K562 (cell line): Measurements from ENCODE around the gene MBD4. TPM values are rescaled to one million over a fixed set of nuclear protein-coding genes. Genes with fewer than 3 reads are reported as not detected.

ENCODE experiments used
- BACH1 ChIP-seq: fragments of 200-800 bp; sonication (Bioruptor generic); IDR thresholded peaks from 2 replicates; pipeline ENCODE4 v1.6.1; 2016; ENCODE audit warnings: missing genetic modification characterization, missing compliant biosample characterization
- CBFB ChIP-seq: sonication (generic); formaldehyde crosslinking; IDR thresholded peaks from 2 replicates; pipeline ENCODE4 v1.4.0; 2020; ENCODE audit warnings: mild to moderate bottlenecking, missing genetic modification reagents
- CCAR2 ChIP-seq: fragments of 200-400 bp; formaldehyde crosslinking; IDR thresholded peaks from 2 replicates; pipeline ENCODE4 v1.6.1; 2017; ENCODE audit warnings: mild to moderate bottlenecking, low read depth, low read length
- CREB1 ChIP-seq, 2 experiments: sonication (generic) in 1 of 2; formaldehyde crosslinking in 1 of 2; IDR thresholded peaks; 2 replicates each; pipeline versions ENCODE4 v1.6.1 to v1.8.0; 2012 to 2022; ENCODE audit warnings: inconsistent platforms in 1 of 2, mild to moderate bottlenecking in 1 of 2, missing genetic modification reagents in 1 of 2, moderate library complexity in 1 of 2
- EP300 ChIP-seq: IDR thresholded peaks from 2 replicates; pipeline ENCODE4 v1.6.1; 2012; ENCODE audit warnings: low read length, improper control_type of control experiment
- ETS2 ChIP-seq: IDR thresholded peaks from 2 replicates; pipeline ENCODE4 v1.6.1; 2016; ENCODE audit warnings: borderline replicate concordance, missing genetic modification characterization, mild to moderate bottlenecking, moderate library complexity, missing compliant biosample characterization; ENCODE audit not compliant: poor library complexity, severe bottlenecking
- IRF1 ChIP-seq: sonication (generic); formaldehyde crosslinking; IDR thresholded peaks from 2 replicates; pipeline ENCODE4 v1.8.0; 2022; ENCODE audit warnings: missing genetic modification reagents, mild to moderate bottlenecking, borderline replicate concordance
- MECOM ChIP-seq: fragments of 250-450 bp; sonication (Bioruptor Pico); IDR thresholded peaks from 2 replicates; pipeline ENCODE4 v1.8.0; 2022; ENCODE audit warnings: inconsistent platforms
- MEF2D ChIP-seq: conservative IDR thresholded peaks from 2 replicates; pipeline ENCODE4 v1.6.1; 2016; ENCODE audit warnings: low read depth, missing genetic modification characterization, missing compliant biosample characterization
- MYNN ChIP-seq, 2 experiments: sonication (generic); formaldehyde crosslinking in 1 of 2; IDR thresholded peaks; 2 replicates each; pipeline versions ENCODE4 v1.5.0 to v1.6.1; 2016 to 2020; ENCODE audit warnings: antibody characterized with exemption in 1 of 2, missing genetic modification reagents in 1 of 2
- RAD51 ChIP-seq: fragments of 450-650 bp; IDR thresholded peaks from 2 replicates; pipeline ENCODE4 v1.7.1; 2016; ENCODE audit warnings: low read depth, mild to moderate bottlenecking, borderline replicate concordance
- SMAD2 ChIP-seq: fragments of 150-350 bp; IDR thresholded peaks from 2 replicates; pipeline ENCODE4 v1.6.1; 2014; ENCODE audit warnings: low read depth, mild to moderate bottlenecking, low read length
- STAT5B ChIP-seq: fragments of 250-450 bp; sonication (Bioruptor Pico); IDR thresholded peaks from 2 replicates; pipeline ENCODE4 v1.8.0; 2021; ENCODE audit warnings: mild to moderate bottlenecking, inconsistent platforms
- TRIM25 ChIP-seq: fragments of 450-650 bp; IDR thresholded peaks from 2 replicates; pipeline ENCODE4 v1.7.0; 2016; ENCODE audit warnings: borderline replicate concordance
- WHSC1 ChIP-seq: IDR thresholded peaks from one replicate; pipeline ENCODE4 v1.6.1; 2012; ENCODE audit warnings: low read length, control low read depth, inconsistent platforms
- ZNF140 ChIP-seq: fragments of 250-450 bp; sonication (Bioruptor Pico); IDR thresholded peaks from 2 replicates; pipeline ENCODE4 v1.8.0; 2021; ENCODE audit warnings: moderate library complexity, mild to moderate bottlenecking, inconsistent platforms
- ZNF324 ChIP-seq: fragments of 250-450 bp; sonication (Bioruptor Pico); IDR thresholded peaks from 2 replicates; pipeline ENCODE4 v1.4.0; 2020; ENCODE audit warnings: mild to moderate bottlenecking
- ZNF644 ChIP-seq: fragments of 200-800 bp; sonication (Bioruptor generic); IDR thresholded peaks from 2 replicates; pipeline ENCODE4 v1.6.1; 2016; ENCODE audit warnings: low read depth, missing genetic modification characterization, missing compliant biosample characterization
- ZNF766 ChIP-seq: fragments of 200-800 bp; sonication (Bioruptor generic); conservative IDR thresholded peaks from 2 replicates; pipeline ENCODE4 v1.6.1; 2016; ENCODE audit warnings: missing genetic modification characterization, missing compliant biosample characterization
- polyA plus RNA-seq, 8 experiments: library from polyadenylated mRNA; depleted of rRNA in 4 of 8; stranded (reverse) in 5 of 8; unstranded in 3 of 8; fragments of >200 nt; fragmentation: Nextera tagmentation in 2 of 8; fragmentation: Illumina TruSeq in 1 of 8; extraction: Ambion mirVana in 2 of 8; extraction: Trizol in 1 of 8; gene quantifications; 2 replicates each; pipeline versions ENCODE4 v1.2.1 to v1.2.3, GENCODE V29; 2011 to 2014; ENCODE audit warnings: inconsistent platforms in 1 of 8, missing spikeins in 1 of 8
- total RNA-seq, 7 experiments: library from RNA; depleted of rRNA in 6 of 7; stranded (reverse); fragments of >200 nt in 6 of 7; fragmentation: Illumina TruSeq in 2 of 7; extraction: Trizol in 2 of 7; gene quantifications; 2 replicates each; pipeline versions ENCODE4 v1.2.1 to v1.2.3, GENCODE V29; 2011 to 2021; ENCODE audit warnings: low replicate concordance in 1 of 7
- TF ChIP-seq, protein P1 (sequence below): fragments of 250-450 bp; sonication (Bioruptor Pico); IDR thresholded peaks from 2 replicates; pipeline ENCODE4 v1.8.0; 2022; ENCODE audit warnings: inconsistent platforms, mild to moderate bottlenecking, moderate library complexity, borderline replicate concordance
- TF ChIP-seq, protein P2 (sequence below), 2 experiments: fragments of 450-650 bp; IDR thresholded peaks; 2 replicates each; pipeline ENCODE4 v1.6.1; 2016
- TF ChIP-seq, protein P3 (sequence below): fragments of 250-450 bp; sonication (Bioruptor Pico); IDR thresholded peaks from 2 replicates; pipeline ENCODE4 v1.5.0; 2021

The MBD4 gene
- total and polyA plus RNA-seq, 9 of the 15 experiments (the other 6 are each of a cell fraction or from before 2014, with no cell fraction given): 13.3 to 63.9 (median 39.0) TPM

DNA sequence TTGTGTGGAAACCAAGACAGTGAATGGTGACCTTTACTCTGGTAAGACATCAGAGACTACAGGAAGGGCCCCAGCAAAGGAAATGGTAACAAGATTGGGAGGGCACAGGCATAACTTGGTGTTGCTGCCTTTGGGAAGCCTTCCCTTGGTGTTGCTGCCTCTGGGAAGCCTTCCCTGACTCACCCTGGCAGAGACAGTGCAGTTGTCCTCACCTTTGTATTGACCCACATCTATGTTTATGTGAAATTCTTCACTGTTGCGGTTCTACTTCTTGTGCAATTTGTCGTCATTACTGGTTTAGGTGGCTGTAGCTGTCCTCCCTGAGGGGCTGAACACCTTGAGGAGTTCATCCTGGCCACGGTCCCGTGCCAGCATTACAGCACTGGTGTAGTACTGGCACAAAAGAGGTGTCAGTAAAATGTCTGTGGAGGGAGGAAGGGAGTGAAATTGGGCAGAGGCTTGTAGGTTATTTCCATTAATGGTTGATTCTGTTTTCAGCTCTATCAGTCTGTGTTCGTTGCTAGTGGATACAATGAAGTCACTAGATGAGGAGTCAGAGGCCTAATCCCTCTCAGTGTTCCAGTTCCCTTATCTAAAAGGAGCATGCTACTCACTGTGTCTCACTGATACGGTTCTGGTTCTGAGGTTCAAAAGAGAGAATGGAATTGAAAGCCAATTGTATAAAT, 21.9 kb upstream of the MBD4 start (continued):
- peak; percentile 48; the same call in 1 of the 2 replicates for TF ChIP-seq ZNF644
- no peak for TF ChIP-seq ZNF140 (CRISPR knock-in tag)
- TF ChIP-seq, protein P1, sequence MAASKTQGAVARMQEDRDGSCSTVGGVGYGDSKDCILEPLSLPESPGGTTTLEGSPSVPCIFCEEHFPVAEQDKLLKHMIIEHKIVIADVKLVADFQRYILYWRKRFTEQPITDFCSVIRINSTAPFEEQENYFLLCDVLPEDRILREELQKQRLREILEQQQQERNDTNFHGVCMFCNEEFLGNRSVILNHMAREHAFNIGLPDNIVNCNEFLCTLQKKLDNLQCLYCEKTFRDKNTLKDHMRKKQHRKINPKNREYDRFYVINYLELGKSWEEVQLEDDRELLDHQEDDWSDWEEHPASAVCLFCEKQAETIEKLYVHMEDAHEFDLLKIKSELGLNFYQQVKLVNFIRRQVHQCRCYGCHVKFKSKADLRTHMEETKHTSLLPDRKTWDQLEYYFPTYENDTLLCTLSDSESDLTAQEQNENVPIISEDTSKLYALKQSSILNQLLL (CRISPR knock-in tag): no peak
- peak; percentile 95 for TF ChIP-seq EP300
- TF ChIP-seq ETS2 (tag): no peak
- TF ChIP-seq CBFB: no peak
- TF ChIP-seq, protein P2, sequence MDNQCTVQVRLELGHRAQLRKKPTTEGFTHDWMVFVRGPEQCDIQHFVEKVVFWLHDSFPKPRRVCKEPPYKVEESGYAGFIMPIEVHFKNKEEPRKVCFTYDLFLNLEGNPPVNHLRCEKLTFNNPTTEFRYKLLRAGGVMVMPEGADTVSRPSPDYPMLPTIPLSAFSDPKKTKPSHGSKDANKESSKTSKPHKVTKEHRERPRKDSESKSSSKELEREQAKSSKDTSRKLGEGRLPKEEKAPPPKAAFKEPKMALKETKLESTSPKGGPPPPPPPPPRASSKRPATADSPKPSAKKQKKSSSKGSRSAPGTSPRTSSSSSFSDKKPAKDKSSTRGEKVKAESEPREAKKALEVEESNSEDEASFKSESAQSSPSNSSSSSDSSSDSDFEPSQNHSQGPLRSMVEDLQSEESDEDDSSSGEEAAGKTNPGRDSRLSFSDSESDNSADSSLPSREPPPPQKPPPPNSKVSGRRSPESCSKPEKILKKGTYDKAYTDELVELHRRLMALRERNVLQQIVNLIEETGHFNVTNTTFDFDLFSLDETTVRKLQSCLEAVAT (IDR thresholded peaks at IDR 0.05): 0 out of 4 replicates have a peak, but pooled peaks of 1 of the 2 experiments have one; percentile 39
- TF ChIP-seq BACH1 (tag): no peak
- TF ChIP-seq, protein P3, sequence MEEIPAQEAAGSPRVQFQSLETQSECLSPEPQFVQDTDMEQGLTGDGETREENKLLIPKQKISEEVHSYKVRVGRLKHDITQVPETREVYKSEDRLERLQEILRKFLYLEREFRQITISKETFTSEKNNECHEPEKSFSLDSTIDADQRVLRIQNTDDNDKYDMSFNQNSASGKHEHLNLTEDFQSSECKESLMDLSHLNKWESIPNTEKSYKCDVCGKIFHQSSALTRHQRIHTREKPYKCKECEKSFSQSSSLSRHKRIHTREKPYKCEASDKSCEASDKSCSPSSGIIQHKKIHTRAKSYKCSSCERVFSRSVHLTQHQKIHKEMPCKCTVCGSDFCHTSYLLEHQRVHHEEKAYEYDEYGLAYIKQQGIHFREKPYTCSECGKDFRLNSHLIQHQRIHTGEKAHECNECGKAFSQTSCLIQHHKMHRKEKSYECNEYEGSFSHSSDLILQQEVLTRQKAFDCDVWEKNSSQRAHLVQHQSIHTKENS (CRISPR knock-in tag): no peak
- no peak for TF ChIP-seq IRF1 (CRISPR knock-in tag)
- no peak for TF ChIP-seq MEF2D (tag)
- no peak for TF ChIP-seq ZNF324 (CRISPR knock-in tag)
- TF ChIP-seq CCAR2: no peak
- no peak for TF ChIP-seq MYNN (IDR thresholded peaks at IDR 0.05)
- TF ChIP-seq MYNN (CRISPR knock-in tag; IDR thresholded peaks at IDR 0.05): no peak
- TF ChIP-seq WHSC1: no peak
- TF ChIP-seq ZNF766 (CRISPR knock-in tag): peak; percentile 79
- TF ChIP-seq STAT5B (CRISPR knock-in tag): no peak
- TF ChIP-seq RAD51: no peak
- TF ChIP-seq SMAD2: no peak
- no peak for TF ChIP-seq MECOM (CRISPR knock-in tag)
- TF ChIP-seq TRIM25: no peak
- TF ChIP-seq CREB1 (IDR thresholded peaks at IDR 0.05): no peak
- TF ChIP-seq CREB1 (CRISPR knock-in tag; IDR thresholded peaks at IDR 0.05): peak; percentile 45; the same call in 1 of the 2 replicates
